G401.6 (cell line): ENCODE data around the gene PORCN.

Experiments
- FAIRE-seq: peaks from 2 replicates; lab custom pipeline; 2012; peaks lifted over from hg19 to GRCh38; lab: Jason Lieb, UNC

PORCN gene

DNA sequence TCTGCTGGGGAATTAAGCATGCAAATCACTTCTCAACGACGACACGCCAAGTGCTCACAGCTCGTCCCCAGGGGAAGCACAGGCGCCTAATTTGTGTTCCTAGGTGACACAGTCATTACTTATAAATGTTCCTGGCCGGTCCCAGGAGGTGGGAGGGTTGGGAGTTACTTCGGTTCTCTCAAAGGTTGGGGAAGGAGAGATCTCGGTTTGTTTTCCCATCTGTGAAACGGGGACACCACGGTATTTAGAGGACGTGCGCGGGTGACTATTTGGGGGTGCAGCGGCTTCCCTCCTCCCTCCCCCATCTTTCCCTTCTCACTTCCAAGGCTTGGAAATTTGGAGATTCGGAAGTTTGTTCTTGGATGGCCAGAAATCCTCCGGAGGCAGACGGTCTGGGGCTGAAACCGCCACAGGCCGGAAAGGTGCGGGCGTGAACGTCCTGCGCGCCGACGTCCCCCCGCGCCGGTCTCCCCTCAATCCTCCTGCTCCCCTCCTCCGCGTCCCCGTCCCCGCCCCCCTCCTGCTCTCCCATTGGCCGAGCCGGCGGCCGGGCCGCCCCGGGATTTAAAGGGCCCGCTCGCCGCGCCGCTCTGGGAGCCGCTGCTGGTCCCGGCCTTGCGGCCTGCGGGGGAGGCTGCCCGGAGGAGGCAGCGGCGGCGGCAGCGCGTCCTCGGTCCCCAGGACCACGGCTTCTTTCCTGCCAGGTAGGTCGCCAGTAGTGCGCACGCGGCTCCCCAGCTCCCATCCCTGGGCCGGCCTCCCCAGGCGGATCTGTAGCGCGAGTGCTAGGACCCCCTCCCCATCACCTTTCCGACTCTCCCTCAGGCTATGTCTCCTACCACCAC, at the start of gene PORCN:
PORCN (plus strand) TSS at position 593 of the 845 bp plus-strand sequence. CDS start 829 bp downstream, outside the sequence.
- FAIRE-seq, result no peak

DNA sequence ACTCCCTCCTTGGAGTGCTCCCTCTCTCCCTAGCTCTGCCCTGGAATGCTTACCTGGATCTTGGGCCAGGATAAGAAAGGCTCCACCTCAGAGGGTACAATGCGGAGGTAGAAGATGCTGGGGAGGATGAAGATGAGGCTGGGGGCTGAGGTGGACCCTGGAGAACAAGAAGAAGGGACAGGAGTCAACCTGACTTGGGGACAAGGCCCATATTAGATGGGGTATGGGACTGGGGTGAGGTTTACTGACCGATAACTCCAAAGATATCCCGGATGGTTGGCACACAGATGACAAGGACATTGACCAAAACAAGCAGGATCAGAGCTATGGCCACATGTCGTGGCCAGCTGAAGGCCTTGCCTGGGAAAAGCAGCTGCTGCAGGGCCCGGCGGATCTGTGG, 49.3 kb upstream of the PORCN start:
- FAIRE-seq, result no peak

DNA sequence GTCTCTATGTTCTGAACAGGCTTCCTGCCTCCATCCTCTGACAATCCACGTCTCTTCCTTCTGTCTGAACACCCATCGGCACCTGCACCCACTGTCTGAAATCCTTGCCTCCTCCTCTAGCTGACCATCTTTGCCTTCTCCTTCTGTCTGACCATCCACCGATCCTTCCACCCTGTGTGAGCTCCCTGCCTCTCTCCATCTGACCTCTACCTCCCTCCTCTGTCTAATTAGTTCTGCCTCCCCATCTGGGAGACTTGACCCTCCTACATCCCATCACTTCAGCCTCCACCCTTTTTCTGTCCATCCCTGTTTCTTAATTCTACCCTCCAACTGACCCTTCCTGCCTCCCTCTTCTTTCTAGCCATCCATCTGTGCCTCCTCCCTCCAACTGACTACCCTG, 48.8 kb upstream of the PORCN start:
- FAIRE-seq, result no peak

DNA sequence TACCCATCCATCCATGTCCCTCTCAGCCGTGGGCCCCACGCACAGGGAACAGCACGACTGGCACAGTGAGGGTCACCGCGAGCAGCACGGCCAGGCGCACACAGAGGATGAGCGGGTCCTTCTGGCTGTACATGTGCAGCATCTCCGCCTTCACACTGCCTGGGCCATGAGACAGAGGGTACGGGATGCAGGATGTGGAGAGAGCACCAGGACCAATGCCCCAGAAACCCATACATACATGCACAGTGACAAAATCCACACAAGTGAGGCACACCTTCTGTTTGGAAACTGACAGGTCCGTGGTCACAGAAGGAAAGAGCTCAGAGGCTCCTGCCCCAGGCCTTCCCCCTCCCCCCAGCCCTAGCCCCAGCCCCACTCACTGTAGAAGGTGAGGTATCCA, 48.2 kb upstream of the PORCN start:
- FAIRE-seq, result no peak

DNA sequence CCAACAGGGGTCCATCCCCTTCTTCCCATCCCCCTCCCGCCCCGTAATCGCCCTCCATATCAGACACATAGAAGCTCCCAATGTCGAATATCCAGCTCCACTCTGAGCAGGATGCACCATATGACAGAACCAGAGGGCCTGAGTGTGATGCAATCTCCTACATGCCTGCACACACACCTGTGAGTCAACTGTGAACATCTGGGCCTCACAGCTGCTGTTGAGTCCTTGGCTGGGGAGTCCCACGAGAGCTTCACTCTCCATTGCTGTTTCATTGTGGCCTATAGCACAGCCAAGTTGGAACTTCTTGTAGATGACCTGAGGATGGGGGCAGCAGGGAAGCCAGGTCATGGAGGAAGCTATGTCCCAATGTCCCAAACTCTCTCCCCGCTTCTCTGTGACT, 47.0 kb upstream of the PORCN start:
- no peak for FAIRE-seq

DNA sequence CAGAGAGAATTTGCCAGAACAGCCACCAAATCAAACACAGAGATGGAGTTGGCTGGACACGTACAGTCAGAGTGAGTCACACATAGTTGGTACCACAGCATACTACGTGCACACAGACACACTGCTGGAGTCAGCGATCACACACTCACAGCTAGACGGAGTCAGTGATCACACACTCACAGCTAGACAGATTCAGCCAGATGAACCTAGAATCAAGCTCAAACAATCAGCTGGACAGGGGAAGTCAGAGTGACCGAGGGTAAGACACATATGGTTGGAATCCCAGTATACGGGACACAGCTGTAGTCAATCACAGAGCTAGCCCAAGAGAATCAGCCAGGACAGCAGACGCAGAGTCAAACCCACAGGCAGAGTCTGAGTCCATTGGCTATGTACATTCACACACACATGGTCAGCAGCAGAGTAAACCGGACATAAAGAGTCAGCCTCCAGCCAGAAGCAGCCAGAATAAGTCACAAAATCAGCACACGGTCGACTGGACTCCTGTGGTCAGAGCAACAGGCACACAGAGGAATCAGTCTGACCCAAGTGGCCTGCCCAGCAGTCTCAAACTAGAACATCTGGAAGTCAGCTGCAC, 43.4 kb upstream of the PORCN start:
- FAIRE-seq, result no peak

DNA sequence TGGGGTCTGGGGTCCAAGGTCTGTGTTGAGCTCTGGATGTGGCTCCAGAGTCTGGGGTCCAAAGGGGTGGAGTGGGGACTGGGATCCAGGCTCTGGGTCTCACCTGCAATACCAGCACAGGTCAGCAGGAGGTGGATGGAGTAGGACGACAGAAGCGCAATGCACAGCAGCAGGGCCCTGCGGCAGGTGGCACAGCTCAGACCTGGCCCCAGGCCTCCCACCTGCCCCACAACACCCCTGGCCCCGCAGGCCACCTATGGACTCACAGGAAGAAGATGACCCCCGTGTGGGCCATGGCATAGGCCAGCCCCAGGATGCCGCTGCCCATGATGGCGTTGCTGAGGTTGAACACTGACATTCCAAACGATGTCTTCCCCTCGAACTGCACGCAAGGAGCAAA, 42.1 kb upstream of the PORCN start:
- no peak for FAIRE-seq

DNA sequence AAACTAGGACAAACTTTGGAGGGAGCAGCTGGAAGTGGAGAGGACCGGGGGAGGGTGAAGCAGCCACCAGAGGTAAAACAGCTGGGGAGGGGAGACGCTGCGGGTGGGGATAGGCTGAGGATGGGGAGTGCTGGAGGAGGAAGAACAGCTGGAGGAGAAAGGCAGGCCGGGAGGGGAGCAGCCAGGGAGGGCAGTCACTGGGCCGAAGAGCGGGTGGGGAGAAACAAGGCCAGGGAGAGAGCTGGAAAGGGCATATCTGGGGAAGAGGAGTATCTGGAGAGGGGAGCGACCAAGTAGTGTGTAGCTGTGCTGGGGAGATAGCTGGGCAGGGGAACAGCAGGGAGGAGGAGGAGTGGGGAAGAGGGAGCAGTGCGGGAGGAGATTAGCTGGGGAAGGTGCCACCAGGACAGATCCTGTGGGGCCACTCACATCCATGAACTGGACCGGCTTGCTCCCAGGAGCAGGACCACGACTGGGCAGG, 41.5 kb upstream of the PORCN start:
- FAIRE-seq, result no peak

DNA sequence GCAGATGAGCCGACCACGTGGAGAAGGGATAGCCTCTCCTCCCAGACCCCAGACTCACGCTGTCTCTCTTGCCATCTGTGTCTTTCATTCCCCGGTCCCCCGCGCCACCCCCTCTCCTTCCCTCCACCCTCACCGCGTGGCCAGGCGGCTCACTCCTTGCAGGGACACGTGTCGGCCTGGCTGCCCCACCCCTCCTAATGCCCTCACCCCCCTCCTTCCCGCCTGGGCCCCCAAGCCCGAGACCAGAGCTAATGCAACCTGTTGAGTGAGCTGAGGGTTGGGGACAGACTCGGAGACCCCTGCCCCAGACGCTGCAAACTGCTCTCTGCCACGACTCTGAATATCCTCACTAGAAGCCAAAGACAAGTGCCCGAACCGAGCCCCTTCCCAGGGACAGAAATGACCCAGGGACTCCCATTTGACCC, 40.5 kb upstream of the PORCN start:
- no peak for FAIRE-seq

DNA sequence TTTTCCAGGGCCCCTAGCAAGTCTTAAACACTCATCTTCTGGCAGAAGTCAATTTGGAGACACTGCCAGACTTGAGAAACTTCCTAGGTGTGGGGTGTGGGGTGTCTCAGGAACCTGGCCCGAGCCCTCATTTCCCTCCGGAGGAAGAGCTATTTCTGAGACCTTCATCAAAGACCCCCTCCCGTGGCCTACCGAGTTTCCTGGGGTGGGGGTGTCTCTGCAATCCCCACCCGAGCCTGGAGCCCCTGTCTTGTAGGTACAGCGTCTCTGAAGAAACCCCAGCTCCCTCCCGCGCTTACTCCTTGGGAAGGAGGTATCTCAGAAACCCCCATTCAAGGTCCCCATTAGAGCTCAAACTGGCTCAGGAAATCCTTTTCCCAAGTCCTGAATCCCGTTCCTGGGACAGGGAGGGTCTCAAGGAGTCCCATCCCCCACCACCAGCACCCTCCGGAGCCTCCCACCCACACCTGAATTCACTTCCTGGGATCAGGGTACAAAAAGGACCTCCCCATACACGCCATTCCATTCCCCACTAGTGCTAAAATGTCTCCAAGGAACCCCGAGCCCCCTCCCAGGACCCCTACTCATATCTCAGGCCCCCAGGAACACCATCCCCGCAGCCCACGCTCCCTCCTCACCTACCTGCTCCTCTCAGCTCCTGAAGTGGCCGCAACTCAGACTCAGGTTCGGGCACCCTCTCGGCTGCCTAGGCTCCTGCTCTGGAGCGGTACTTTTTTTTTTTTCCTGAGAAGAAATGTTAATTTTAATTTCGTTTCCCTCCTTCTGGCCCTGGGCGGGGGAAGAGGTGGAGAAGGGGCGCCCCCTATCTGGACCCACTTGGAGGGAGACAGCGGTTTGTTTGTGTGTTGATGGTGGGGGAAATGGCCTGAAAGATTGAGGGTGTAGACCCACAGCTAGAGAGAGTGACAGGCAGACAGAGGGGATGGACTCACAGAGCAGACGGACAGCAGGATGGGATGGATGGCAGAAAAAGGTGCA, 39.8 kb upstream of the PORCN start:
- no peak for FAIRE-seq

DNA sequence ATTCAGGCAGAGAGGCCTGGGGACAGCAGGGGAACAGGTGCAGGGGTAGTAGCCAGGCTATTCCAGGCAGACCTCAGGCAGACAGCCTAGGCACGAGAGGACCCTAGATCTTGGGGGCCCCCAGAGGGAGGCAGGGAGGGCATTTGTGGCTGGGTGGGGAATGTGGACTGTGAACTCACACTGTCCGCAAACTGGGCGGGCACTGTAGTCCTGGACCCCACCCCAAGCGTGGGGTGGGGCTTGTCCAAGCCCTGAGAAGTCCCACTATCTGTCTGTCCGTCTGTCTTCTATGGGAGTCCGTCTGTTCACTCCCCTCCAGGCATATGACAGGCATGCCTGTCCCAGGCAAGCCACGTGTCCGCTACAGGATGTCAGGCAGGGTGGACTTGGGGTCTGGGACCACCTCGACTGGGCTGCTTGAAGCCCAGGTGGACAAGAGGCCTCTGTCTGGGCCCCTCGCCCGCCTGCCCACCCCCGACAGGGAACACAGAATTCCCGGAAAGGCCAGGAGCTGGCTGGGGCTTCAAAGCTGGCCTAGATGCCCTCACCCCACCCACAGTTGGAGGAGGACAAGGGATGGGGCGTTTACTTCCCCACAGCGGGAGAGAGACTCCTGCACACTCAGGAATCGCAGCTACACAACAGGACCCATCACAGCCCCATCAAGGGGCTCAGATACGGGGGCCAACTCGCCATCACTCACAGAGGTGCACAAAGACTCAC, 38.5 kb upstream of the PORCN start, which contains the start of gene SLC38A5:
SLC38A5 (minus strand) TSS at position 151 of the 723 bp plus-strand sequence. CDS start 2,336 bp downstream, outside the sequence.
- no peak for FAIRE-seq

DNA sequence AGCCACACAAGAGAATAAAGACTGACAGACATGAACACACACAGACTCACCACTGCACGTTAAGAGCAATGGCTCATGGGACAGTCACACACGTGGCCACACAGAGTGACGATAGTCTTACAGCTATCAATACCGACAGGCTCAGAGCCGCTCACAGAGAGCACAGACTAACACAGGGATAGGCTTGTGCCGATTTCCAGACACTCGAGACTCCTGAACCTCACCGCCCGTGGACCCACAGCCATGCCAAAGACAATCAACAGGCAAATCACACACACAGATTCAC, 38.0 kb upstream of the PORCN start:
- no peak for FAIRE-seq

DNA sequence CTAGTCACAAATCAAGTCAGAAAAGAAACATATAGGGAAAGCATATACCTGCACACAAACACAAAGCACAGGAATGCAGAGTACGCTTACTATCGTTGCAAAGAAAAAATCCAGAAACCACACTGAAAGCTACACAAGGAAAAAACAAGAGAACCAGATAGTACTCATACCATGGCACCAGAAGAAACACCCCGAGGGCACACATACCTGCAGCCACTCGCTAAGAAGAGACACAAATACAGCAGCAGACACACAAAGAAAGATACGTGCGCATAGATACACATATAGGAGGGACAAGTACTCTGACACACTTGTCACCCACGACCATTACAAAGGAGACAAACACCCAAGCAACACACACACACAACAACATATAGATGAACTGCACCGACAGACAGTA, 37.3 kb upstream of the PORCN start:
- no peak for FAIRE-seq

DNA sequence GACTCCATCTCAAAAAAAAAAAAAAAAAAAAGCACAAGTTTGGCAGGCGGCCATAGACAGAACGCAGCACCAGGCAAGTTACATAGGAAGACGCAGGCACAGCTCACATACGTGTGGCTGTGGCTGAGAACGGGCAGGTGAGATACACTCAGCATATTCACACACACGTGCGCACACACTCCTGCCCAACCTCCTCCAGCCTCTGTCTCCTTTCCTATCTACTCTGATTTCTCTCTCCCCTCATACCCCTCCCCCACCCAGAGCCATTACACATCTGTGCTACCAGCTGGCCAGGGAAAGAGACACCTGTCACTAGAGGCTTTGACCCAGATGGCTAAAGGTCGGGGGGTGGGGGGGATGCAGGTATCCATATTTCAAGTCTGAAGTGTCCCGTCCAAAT, 36.6 kb upstream of the PORCN start:
- FAIRE-seq, result no peak

DNA sequence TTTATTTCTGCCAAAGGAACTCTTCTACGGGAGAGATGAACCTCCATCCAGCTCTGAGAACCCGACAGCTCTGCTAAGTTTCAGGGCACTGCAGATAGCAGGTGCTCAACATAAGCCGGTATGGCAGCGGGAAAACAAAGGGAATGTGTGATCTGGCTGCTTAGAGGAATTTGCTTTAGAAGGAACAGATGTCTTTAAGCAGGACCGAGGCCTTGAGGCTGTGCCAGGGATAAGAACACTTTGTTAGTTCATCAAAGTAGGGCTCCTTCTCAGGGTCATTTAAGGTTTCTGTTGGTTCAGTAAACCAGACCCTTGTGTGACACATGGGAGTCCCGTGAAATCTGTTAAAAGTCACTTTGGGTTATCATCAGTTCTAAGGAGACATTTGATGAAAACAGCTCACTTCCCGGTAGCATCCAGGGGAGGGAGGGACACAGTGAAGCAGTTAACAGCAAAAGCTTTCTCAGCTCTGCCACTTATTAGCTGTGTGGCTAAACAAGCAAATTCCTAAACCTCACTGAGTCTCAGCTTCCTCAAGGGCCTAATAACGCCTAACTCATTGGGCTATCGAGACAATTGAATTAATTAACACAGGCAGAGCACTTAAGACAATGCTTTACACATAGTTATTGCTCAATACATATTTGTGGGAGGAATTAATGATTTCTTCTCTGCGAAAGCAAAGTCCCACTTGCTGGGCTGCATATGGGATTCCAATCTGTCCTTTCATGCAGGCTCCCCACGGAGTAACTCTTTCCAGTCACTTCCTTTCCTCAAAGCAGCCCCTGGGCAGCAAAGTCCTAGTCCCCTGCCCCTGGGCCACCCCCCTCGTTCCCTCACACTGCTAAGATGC, 35.7 kb upstream of the PORCN start:
- no peak for FAIRE-seq

DNA sequence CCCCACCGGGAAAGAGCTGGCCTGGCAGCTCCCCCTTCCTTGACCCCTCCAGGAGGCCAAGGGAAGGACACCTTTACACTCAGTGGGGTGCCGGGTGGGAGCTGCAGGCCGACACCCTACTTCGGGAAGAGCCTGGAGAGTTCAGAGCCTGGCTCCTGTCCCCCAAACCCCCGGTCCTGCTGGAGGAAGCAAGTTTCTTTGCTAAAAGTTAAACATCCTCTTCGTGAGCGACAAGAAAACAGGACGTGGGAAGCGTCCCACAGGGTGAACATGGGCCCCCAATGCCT, 35.1 kb upstream of the PORCN start:
- FAIRE-seq, result no peak

DNA sequence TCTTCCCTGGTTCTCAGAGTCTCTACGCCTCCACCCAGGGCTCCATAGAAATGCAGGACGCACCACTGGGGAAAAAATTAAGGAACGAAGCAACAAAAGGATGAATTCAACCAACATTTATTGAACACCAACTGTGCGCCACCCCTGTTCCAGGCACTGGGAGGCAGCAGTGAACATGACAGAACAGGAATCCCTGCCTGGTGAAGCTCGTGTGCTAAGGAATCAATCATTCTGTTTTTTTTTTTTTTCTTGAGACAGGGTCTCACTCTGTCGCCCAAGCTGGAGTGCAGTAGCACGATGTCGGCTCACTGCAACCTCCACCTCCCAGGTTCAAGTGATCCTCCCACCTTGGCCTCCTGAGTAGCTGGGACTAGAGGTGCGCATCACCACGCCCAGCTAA, 34.7 kb upstream of the PORCN start:
- no peak for FAIRE-seq

DNA sequence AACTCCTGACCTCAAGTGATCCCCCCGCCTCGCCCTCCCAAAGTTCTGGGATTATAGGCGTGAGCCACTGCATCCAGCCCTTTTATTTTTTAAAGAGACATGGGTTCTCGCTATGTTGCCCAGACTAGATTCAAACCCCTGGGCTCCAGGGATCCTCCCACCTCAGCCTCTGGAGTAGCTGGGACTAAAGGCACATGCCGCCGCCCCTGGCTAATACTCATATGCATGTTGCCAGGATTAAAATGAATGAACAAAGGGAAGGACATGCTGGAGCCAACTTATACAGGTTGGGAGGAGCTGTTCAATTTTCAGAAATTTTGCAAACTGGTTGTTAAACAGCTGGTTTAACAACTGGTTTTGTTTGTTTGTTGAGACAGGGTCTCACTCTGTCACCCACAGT, 34.2 kb upstream of the PORCN start:
- no peak for FAIRE-seq

DNA sequence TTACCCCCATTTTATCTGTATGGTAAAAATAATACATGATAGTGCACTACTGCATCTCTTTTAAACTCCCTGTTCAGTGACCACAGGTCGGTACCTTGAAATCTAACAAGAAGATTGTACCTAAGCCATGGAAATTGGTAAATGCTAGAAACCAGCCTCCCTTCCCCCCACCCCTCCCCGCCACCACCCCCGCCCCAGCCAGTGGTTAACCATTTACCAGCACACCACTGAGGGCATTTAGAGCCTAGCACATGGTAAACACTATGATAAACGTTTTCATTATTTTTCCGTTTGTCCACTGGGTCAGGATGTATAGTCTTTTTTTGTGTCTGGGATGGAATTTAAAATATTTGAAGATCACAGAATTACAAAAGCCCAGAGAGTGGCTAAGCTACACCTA, 33.5 kb upstream of the PORCN start:
- no peak for FAIRE-seq

DNA sequence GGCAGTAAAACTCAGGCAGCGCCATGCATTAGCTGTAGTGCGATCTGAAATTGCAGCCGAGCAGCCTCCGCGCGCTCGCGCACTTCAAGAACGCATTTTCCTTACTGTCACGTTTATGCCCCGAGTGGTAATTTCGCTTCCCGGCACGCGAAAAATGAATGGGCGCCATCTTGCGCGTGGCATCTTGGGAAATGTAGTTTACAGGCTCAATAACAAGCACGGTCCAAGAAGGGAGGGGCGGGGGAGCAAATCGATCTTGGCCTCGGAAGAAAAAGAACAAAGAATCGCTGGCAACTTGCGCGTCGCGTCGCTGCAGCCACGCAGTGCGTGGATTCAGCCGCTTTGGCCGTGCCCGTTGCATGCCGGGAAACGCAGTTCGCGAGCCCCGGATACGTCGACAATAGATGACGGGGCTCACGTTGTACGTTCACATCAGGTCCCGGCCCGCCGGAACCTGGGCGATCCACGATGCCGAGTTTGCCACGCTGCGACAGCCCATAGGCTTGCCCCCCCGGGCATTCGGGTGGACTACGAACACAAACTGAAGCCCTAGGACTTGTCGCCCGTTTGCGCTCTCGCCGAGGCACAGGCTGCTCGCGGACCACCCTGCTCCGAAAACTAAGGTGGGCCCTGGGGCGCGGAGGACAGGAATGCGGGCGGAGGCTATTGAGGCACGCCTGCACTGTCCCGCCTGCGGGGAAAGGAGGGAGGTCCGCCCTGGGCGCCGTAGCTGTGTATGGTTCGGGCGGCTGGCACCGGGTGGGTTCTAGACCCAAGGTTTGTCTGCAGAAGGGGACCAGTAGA, 32.8 kb upstream of the PORCN start, which contains the start of gene FTSJ1:
FTSJ1 (plus strand) TSS at position 426 of the 804 bp plus-strand sequence. CDS start 1,849 bp downstream, outside the sequence.
- peak; percentile 84 for FAIRE-seq
